Right atrium auricular region (tissue), 2 donors: ENCODE results near the gene LIPA. TPM values are rescaled to one million over a fixed set of nuclear protein-coding genes. Genes with fewer than 3 reads are reported as not detected.

ENCODE experiments used
- DNase-seq: peaks from one replicate; pipeline ENCODE4 v3.0.0-alpha.2; 2019; ENCODE audit warnings: low spot score
- H3K27ac ChIP-seq, 2 donors: fragments of 200-600 bp; sonication (generic); 1 replicate in 1 of 2; 2 replicates in 1 of 2; pipeline ENCODE4 v1.5.1; 2016 to 2019
- H3K27me3 ChIP-seq, 2 donors: fragments of 200-600 bp; sonication (generic); one replicate each; pipeline versions ENCODE4 v1.5.1 to v1.6.0; 2017 to 2019
- H3K36me3 ChIP-seq: fragments of 200-600 bp; sonication (generic); one replicate; pipeline ENCODE4 v1.5.1; 2016
- H3K4me1 ChIP-seq, 2 donors: fragments of 200-600 bp; sonication (generic); one replicate each; pipeline versions ENCODE4 v1.5.1 to v1.6.0; 2017 to 2019
- H3K4me3 ChIP-seq, 2 donors: fragments of 200-600 bp; sonication (generic); 1 replicate in 1 of 2; 2 replicates in 1 of 2; pipeline ENCODE4 v1.5.1; 2017 to 2019; ENCODE audit warnings: mild to moderate bottlenecking in 1 of 2, moderate library complexity in 1 of 2
- H3K9me3 ChIP-seq, 2 donors: fragments of 200-600 bp; sonication (generic); one replicate each; pipeline ENCODE4 v1.5.1; 2019
- total RNA-seq, 2 donors: library from RNA; depleted of rRNA; stranded (reverse); fragments of >200 nt; gene quantifications; one replicate each; pipeline ENCODE4 v1.1.0, GENCODE V29; 2016
- TF ChIP-seq, protein P1 (sequence below), 2 donors: fragments of 200-600 bp; sonication (generic); IDR thresholded peaks; one replicate each; pipeline ENCODE4 v1.5.1; 2019; ENCODE audit warnings: antibody characterized with exemption in 2 of 2

The LIPA gene
- total RNA-seq, 2 donors from 2014 or later = 17.6 to 25.7 TPM

DNA sequence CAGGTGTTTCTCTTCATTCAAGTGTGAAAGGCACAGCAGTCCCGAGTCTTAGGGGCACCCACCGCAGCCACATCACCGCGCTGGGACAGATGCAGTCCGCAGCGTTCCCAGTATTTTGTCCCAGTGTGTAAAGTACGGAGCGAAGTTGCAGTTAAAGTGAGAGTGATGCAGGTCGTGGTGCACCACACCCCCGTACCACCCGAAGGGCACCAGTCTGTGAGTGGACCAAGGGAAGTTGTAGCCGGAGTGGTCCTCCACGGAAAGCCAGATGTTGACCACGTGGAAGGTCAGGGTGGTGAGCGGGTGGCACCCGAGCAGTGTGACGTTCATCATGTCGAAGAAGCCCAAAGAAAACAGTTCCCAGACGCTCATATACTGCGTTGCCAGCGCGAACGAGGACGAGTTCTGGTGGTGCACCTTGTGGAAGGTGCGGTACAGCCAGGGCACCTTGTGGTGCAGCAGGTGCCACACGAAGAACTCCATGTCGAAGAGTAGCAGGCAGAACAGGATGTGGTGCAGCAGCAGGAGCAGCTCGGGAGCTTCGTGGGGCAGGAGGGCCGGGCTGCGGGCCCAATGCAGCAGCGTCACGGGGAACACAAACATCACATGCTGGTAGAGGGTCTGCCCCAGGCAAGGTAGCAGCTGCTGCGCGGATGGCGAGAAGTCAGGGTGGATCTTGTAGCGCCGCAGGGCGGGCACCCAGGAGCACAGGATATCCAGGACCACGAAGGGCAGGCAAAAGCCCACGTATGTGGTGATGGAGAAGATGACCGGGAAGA lies 45.0 kb downstream of the LIPA start:
- Histone ChIP-seq H3K4me3 (peak overlapping the region; percentile 34 to 59), H3K27ac (peak overlapping the region; percentile 63 to 73), H3K27me3 (no peaks in the 10 kb centered on the region), H3K9me3 (no peaks in the 10 kb centered on the region), H3K36me3 (no peaks in the 10 kb centered on the region), H3K4me1 (peaks cover 0 to 17% of the 10 kb centered on the region in 2 donors)
- TF ChIP-seq, protein P1, sequence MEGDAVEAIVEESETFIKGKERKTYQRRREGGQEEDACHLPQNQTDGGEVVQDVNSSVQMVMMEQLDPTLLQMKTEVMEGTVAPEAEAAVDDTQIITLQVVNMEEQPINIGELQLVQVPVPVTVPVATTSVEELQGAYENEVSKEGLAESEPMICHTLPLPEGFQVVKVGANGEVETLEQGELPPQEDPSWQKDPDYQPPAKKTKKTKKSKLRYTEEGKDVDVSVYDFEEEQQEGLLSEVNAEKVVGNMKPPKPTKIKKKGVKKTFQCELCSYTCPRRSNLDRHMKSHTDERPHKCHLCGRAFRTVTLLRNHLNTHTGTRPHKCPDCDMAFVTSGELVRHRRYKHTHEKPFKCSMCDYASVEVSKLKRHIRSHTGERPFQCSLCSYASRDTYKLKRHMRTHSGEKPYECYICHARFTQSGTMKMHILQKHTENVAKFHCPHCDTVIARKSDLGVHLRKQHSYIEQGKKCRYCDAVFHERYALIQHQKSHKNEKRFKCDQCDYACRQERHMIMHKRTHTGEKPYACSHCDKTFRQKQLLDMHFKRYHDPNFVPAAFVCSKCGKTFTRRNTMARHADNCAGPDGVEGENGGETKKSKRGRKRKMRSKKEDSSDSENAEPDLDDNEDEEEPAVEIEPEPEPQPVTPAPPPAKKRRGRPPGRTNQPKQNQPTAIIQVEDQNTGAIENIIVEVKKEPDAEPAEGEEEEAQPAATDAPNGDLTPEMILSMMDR (IDR thresholded peaks at IDR 0.05) = no peak
- peak; percentile 59 for DNase-seq

DNA sequence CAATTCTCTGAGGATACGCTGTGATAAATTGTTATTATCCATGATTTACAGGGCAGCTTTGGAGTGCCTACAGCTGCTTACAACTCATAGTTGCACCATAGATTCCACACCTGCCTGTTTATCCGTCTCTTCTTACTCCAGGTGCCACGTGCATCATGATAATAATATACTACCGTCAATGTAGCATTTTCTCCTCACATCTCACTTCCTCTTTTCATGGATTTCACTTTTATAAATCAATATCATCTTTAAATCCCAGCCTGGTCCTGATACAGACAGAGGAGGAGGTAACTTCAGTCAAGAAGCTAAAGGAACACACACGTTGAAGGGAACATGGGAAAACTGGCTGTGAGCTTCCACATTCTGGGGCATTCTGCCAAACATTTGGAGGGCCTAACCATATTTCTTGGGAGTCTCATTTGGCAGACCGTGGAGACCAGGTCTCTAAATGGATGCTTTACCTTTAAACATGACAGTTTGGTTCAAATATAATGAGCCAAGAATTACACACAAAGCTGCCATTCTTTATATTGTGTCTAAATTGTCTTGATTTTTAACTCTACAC lies 46.9 kb downstream of the LIPA start:
- peaks cover 0 to 17% of the 10 kb centered on the region in 2 donors for H3K4me1 ChIP-seq
- no peaks in the 10 kb centered on the region for H3K27me3 ChIP-seq
- no peak overlapping the region for H3K4me3 ChIP-seq
- no peak overlapping the region for H3K27ac ChIP-seq
- no peaks in the 10 kb centered on the region for H3K9me3 ChIP-seq
- no peak for DNase-seq
- no peaks in the 10 kb centered on the region for H3K36me3 ChIP-seq
- TF ChIP-seq, protein P1 (IDR thresholded peaks at IDR 0.05) = no peak

DNA sequence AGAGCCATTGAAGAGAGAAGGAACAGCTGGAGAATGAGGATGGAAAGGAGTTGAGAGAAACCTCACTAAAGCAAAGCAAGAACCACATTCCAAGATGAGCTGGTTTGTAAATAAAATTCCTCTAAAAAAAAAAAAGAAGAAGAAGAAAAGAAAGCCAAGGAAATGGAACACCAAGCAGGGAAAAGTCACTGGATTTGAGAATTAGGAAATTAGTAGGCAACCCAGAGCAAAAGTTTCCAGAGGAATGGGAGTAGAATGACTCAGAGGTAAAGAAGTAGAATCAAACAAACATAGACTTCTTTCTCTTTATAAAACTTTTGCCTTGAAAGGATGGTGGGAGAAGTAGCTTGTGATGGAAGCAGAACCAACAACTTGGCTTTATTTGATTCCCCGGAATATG lies 48.3 kb downstream of the LIPA start:
- H3K27me3 ChIP-seq = no peaks in the 10 kb centered on the region
- no peaks in the 10 kb centered on the region for H3K36me3 ChIP-seq
- no peak overlapping the region for H3K27ac ChIP-seq
- H3K4me3 ChIP-seq = no peak overlapping the region
- H3K9me3 ChIP-seq = no peaks in the 10 kb centered on the region
- TF ChIP-seq, protein P1 (IDR thresholded peaks at IDR 0.05) = no peak
- DNase-seq = no peak
- H3K4me1 ChIP-seq = peaks cover 0 to 15% of the 10 kb centered on the region in 2 donors

DNA sequence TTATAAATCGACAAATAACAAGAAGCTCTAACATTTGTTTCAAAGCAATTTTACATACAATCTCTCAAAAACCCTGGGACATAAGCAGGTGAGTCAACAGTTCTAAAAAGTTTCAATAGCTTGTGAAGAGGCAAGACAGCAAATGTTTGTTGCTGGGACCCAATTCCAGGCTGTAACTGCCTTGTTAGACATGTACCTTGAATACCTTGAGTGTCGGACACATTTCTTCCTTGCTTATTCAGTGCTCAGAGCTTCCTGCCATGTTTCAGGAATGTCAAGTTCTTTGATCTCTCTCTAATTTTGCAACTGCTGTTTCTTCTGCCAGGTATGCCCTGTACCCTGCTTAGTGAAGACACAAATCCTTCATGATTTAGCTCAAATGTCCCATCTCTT lies 49.5 kb downstream of the LIPA start:
- no peak for DNase-seq
- Histone ChIP-seq H3K27me3 (no peaks in the 10 kb centered on the region), H3K36me3 (no peaks in the 10 kb centered on the region), H3K4me3 (no peak overlapping the region), H3K9me3 (no peaks in the 10 kb centered on the region), H3K27ac (no peak overlapping the region), H3K4me1 (peaks cover 0 to 9% of the 10 kb centered on the region in 2 donors)
- TF ChIP-seq, protein P1 (IDR thresholded peaks at IDR 0.05) = no peak

DNA sequence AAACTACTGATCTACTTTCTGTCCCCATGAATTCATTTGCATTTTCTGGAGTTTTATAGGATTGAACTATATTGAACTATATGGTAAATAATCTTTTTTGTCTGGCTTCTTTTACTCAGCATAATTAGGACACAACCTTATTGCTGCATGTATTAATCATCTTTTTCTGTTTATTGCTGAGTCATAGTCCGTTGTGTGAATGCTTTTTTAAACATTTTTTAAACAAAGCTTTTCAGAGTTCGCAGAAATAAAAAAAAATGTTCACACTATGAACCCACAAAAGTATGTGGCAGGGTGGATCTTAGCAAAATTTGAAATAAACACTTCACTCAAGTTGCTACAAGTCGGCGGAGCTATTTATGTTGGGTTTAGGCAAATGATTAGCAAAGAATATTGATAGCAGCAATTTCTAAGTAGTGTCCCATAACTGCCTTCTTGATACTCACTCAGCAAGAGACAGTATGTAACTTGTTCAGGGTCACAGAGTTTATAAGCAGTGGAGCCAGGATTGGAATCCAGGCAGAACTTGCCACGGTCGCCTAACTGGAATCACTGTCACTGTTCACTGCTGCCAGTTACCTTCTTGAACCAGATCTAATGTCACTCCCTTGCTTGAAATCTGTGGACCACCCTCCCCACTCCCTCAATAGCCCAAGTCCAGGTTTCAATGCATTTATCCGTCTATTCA lies 50.1 kb downstream of the LIPA start:
- Histone ChIP-seq H3K4me1 (peaks cover 0 to 3% of the 10 kb centered on the region in 2 donors), H3K27ac (no peak overlapping the region), H3K36me3 (no peaks in the 10 kb centered on the region), H3K9me3 (no peaks in the 10 kb centered on the region), H3K27me3 (no peaks in the 10 kb centered on the region), H3K4me3 (no peak overlapping the region)
- DNase-seq = no peak
- TF ChIP-seq, protein P1 (IDR thresholded peaks at IDR 0.05) = no peak
